Nephron progenitor cell (in vitro differentiated cells): ENCODE data around the gene CHCHD1.

Experiments
- DNase-seq: peaks from one replicate; pipeline ENCODE4 v3.0.0; 2021
- H3K27ac Mint-ChIP-seq: 2 replicates; pipeline ENCODE4 v1.8.0; 2021; ENCODE audit warnings: mild to moderate bottlenecking, moderate library complexity, mixed read lengths
- H3K27me3 Mint-ChIP-seq: 2 replicates; pipeline ENCODE4 v1.8.0; 2021; ENCODE audit warnings: mild to moderate bottlenecking, low read depth, mixed read lengths; ENCODE audit not compliant: poor library complexity
- H3K36me3 Mint-ChIP-seq: 2 replicates; pipeline ENCODE4 v1.8.0; 2021; ENCODE audit warnings: low read depth, mixed read lengths
- H3K4me1 Mint-ChIP-seq: 2 replicates; pipeline ENCODE4 v1.8.0; 2021; ENCODE audit warnings: mixed read lengths
- H3K4me3 Mint-ChIP-seq: 2 replicates; pipeline ENCODE4 v1.8.0; 2021; ENCODE audit warnings: mild to moderate bottlenecking, moderate library complexity, mixed read lengths
- H3K9me3 Mint-ChIP-seq: 2 replicates; pipeline ENCODE4 v1.8.0; 2021; ENCODE audit warnings: mild to moderate bottlenecking, moderate library complexity, mixed read lengths
- TF ChIP-seq, protein P1 (sequence below): fragments of 200-600 bp; sonication (generic); IDR thresholded peaks from 2 replicates; pipeline ENCODE4 v1.5.0; 2021; ENCODE audit warnings: antibody characterized with exemption

CHCHD1 gene

DNA sequence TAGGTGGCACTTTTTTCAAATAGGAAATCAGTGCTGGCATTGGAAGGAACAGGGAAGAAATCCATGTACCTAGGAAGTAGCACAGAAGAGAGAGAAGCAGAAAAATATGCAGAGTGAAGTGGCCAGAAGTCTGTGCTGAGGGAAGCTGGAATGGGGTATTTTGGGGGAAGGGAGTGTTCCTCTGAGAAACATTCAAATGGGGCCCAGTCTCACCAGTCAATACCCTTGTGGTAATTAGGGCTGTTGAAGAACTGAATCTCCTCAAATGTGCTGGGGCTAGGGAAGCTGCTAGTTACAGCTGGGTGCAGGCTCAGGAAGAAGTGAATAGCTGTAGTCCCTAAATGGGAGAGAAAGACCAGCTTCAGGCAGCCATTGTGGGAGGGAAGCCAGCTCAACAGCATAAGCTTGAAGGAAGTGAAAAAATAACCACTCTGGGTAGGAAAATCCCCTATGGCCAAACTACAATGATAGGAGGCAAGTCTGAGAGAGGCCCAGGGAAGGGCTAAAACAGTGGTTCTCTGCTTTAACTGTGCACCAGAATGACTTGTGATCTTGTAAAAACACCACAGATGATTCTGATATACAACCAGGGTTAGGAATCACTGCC is 21.9 kb downstream of the CHCHD1 start:
- no peak for DNase-seq
- Mint-ChIP-seq H3K4me3 (no peak overlapping the region), H3K9me3 (no peaks in the 10 kb centered on the region), H3K27me3 (no peaks in the 10 kb centered on the region), H3K36me3 (peaks cover 49% of the 10 kb centered on the region), H3K4me1 (peaks cover under 1% of the 10 kb centered on the region), H3K27ac (peak overlapping the region; percentile 56)
- TF ChIP-seq, protein P1, sequence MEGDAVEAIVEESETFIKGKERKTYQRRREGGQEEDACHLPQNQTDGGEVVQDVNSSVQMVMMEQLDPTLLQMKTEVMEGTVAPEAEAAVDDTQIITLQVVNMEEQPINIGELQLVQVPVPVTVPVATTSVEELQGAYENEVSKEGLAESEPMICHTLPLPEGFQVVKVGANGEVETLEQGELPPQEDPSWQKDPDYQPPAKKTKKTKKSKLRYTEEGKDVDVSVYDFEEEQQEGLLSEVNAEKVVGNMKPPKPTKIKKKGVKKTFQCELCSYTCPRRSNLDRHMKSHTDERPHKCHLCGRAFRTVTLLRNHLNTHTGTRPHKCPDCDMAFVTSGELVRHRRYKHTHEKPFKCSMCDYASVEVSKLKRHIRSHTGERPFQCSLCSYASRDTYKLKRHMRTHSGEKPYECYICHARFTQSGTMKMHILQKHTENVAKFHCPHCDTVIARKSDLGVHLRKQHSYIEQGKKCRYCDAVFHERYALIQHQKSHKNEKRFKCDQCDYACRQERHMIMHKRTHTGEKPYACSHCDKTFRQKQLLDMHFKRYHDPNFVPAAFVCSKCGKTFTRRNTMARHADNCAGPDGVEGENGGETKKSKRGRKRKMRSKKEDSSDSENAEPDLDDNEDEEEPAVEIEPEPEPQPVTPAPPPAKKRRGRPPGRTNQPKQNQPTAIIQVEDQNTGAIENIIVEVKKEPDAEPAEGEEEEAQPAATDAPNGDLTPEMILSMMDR: no peak

DNA sequence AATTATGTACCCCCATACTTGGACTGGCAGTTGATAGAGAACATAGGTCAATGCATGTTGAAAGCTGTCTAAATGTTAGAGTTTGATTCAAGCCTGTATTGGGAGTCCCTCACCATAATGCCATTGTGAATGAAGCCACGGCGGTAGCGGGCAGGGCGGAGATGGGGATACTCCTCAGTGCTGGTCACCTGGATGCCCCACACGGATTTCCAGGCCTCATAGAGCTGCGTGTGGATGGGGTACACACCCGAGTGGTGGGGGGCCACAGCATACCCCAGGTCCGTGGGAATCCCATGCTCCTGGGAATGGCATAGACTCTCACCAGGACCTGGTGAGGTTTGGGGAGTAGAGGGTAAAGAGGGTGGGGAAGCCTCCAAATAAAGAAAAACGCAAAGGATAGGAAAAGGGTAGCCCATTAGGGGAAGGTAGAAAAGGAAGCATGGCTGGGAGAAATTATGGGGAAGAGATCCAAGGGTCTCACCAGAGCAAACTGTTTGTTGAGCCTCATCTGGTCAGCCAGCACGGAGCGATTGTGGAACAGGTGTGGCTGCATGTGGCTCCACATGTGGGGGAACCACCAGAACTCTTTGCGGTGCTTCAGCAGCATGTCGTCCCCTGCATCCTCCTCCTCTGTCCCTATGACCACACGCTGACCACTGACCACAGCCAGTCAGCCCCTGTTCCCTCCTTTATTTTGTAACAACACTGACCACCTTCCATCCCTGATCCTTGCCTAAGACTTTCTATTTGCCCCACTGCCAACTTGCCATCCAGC is 24.5 kb downstream of the CHCHD1 start:
- Mint-ChIP-seq H3K4me3 (peak overlapping the region; percentile 19), H3K36me3 (peaks cover 56% of the 10 kb centered on the region), H3K27ac (peak overlapping the region; percentile 16), H3K9me3 (no peaks in the 10 kb centered on the region), H3K4me1 (peaks cover 18% of the 10 kb centered on the region), H3K27me3 (no peaks in the 10 kb centered on the region)
- TF ChIP-seq, protein P1: no peak
- no peak for DNase-seq

- Mint-ChIP-seq H3K4me1 (peaks cover 20% of the 10 kb centered on the region), H3K27me3 (no peaks in the 10 kb centered on the region), H3K27ac (no peak overlapping the region), H3K9me3 (no peaks in the 10 kb centered on the region), H3K4me3 (no peak overlapping the region), H3K36me3 (peaks cover 56% of the 10 kb centered on the region)
- DNase-seq: no peak
- TF ChIP-seq, protein P1: no peak
Measured at GRCh38 chr10:73807471-73807870, 25.6 kb downstream of the CHCHD1 start.

DNA sequence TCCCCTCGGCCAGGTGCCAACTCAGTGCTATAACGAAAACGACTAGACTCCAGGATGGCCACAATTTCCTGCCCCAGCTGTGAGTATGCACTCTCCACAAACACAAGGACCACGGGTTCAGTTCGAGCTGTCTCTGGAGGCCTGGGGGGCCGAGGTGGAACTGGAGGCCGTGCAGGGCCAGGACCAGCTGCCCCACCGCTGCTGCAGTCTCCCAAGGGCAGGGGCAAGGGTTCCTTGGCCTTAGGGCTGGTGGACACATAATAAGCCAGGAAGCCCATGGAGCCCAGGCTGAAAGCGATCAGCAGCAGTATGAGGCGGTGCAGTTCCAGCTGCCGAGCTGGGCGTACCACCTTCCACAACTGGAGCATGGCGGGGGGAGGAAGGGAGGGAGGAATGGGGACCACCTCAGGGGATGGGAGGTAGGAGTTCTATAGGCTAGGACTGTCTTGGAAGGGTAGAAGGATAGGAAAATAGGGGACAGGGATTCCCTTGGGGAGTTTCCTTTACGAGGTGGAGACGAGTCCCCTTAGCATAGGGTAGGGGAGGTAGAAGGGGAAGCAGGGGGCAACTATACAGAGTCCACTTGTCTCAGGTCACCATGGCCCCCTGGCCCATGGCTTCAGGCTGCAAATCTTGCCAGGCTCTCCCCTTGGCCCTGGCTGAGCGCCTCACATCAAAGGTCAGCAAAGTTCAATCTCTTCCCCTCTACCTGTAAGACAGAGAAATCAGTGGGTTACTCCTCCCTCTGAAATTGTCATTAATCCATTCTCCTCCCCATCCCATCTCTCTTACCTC is 26.4 kb downstream of the CHCHD1 start:
- TF ChIP-seq, protein P1: no peak
- no peak overlapping the region for H3K4me3 Mint-ChIP-seq
- peaks cover 27% of the 10 kb centered on the region for H3K4me1 Mint-ChIP-seq
- H3K9me3 Mint-ChIP-seq: no peaks in the 10 kb centered on the region
- no peak for DNase-seq
- H3K36me3 Mint-ChIP-seq: peaks cover 49% of the 10 kb centered on the region
- H3K27ac Mint-ChIP-seq: no peak overlapping the region
- H3K27me3 Mint-ChIP-seq: no peaks in the 10 kb centered on the region

DNA sequence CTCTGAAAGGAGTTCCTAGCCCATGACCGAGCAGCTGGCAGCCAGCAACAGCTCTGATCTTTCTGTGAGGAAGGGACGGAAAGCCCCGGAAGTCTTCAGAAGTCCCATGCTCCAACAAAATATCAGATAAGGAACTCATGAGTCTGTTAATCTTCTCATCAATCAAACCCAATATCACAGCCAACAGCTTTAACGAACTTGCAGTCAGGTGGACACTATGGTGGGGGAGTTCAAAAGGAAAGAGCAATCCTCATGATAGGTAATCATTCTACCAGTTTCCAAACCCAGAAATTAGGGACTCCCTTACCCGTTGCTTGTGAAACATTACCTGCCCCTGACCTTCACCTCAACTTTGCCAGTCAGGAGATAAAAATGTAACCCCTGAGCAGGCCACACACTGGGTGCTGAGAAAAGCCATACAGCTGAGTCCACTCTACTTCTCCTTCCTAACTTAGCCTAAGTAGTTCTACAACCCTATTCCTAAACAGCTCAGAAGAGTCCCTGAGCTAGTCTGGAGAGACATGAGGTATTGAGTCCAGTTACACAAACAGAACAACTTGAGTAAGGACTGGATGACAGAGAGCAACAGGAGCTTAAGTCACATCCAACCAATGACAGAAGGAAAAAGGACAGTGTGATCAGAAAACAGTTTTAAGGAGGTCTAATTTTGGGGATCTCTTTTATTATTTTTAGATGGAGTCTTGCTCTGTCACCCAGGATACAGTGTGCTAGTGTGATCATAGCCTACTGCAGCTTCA is 27.4 kb downstream of the CHCHD1 start:
- Mint-ChIP-seq H3K4me1 (peaks cover 27% of the 10 kb centered on the region), H3K27ac (no peak overlapping the region), H3K9me3 (no peaks in the 10 kb centered on the region), H3K36me3 (peaks cover 39% of the 10 kb centered on the region), H3K27me3 (no peaks in the 10 kb centered on the region), H3K4me3 (peak overlapping the region; percentile 86)
- DNase-seq: no peak
- TF ChIP-seq, protein P1: no peak
